Measurements from ENCODE around the gene PHF19. TPM values are rescaled to one million over a fixed set of nuclear protein-coding genes. Genes with fewer than 3 reads are reported as not detected.

The PHF19 gene
- total RNA-seq, 1 experiment from 2014 or later: 66.8 TPM

GRCh38 chr9:120841930-120842684, 34.9 kb downstream of the PHF19 start:
- Histone ChIP-seq H2BK5ac (ENCODE audit: insufficient read length, low read length) (no peak overlapping the region), H3K27ac (ENCODE audit: insufficient read length, low read depth, low read length) (no peak overlapping the region), H3K4ac (ENCODE audit: low read depth, low read length) (no peak overlapping the region; the same call in 1 of the 2 replicates), H3K23me2 (ENCODE audit: insufficient read length, low read depth, low read length, poor library complexity, severe bottlenecking) (peaks cover 12% of the 10 kb centered on the region), H4K8ac (replicated peaks; ENCODE audit: insufficient read length, low read depth, low read length) (no peak overlapping the region), H4K5ac (ENCODE audit: insufficient read length, low read depth, low read length) (peak overlapping the region; percentile 55), H2BK12ac (ENCODE audit: insufficient read length, low read depth, low read length) (no peak overlapping the region), H2BK20ac (ENCODE audit: low read depth, low read length, poor library complexity, severe bottlenecking) (no peak overlapping the region), H3K79me1 (ENCODE audit: insufficient read depth, low read depth, low read length, poor library complexity, severe bottlenecking) (no peaks in the 10 kb centered on the region), H4K91ac (ENCODE audit: insufficient read length, low read depth, low read length) (no peak overlapping the region), H3K4me1 (ENCODE audit: insufficient read depth, low read length) (peaks cover 6% of the 10 kb centered on the region; the same call in 1 of the 2 replicates), H3K56ac (ENCODE audit: insufficient read length, low read depth, low read length) (no peak overlapping the region), H3T11ph (ENCODE audit: low read length) (no peak overlapping the region), H3K18ac (ENCODE audit: insufficient read length, low read depth, low read length) (peak overlapping the region; percentile 97), H3K4me2 (ENCODE audit: insufficient read depth, insufficient read length, low read length) (peak overlapping the region; percentile 64), H2BK120ac (ENCODE audit: low read depth, low read length, poor library complexity, severe bottlenecking) (no peak overlapping the region), H4K20me1 (ENCODE audit: control insufficient read depth, insufficient read depth, insufficient read length) (no peaks in the 10 kb centered on the region), H2BK15ac (ENCODE audit: low read depth, low read length) (no peak overlapping the region), H3K9me3 (ENCODE audit: control insufficient read depth, low read depth, low read length) (no peaks in the 10 kb centered on the region), H3K9ac (ENCODE audit: extremely low read depth, insufficient read length, low read length) (peak overlapping the region; percentile 97), H3K27me3 (ENCODE audit: insufficient read depth, low read length) (no peaks in the 10 kb centered on the region), H3K23ac (ENCODE audit: insufficient read length, low read depth, low read length) (no peak overlapping the region), H3K14ac (ENCODE audit: insufficient read depth, low read length) (peak overlapping the region; percentile 97; the same call in 1 of the 2 replicates), H2AK5ac (ENCODE audit: insufficient read length, low read length) (no peak overlapping the region), H3K79me2 (ENCODE audit: insufficient read depth, low read length) (peaks cover 2% of the 10 kb centered on the region; the same call in 1 of the 2 replicates), H2AFZ (ENCODE audit: low read length) (peak overlapping the region; percentile 32)
- Mint-ChIP-seq H3K4me1 (peaks cover 31 to 32% of the 10 kb centered on the region in 2 experiments), H3K27ac (peak overlapping the region; percentile 92 to 98 (median 93)), H3K9me3 (peaks cover 2 to 14% of the 10 kb centered on the region in 2 experiments; a peak in 4 of 5 replicates), H3K36me3 (ENCODE audit: insufficient read depth in 1 of 3, low read depth in 3 of 3) (peaks cover 0 to 50% (median 21%) of the 10 kb centered on the region in 3 experiments; a peak in 5 of 7 replicates), H3K4me3 (peak overlapping the region; percentile 89 to 92), H3K27me3 (ENCODE audit: low read depth) (no peaks in the 10 kb centered on the region)
- DNase-seq: no peak
- no peak for TF ChIP-seq CTCF (conservative IDR thresholded peaks at IDR 0.05)
- no CpG with 5 or more reads among the region's 18 CpGs for WGBS (ENCODE audit: extremely low coverage, insufficient read length, low lambda C conversion rate)

All from H9 (cell line).